ENCODE data around the gene PATL2. TPM values are rescaled to one million over a fixed set of nuclear protein-coding genes. Genes with fewer than 3 reads are reported as not detected.
A peak's percentile ranks its signal among the peaks of the same experiment; 100 is the strongest.

PATL2 gene
- total and polyA plus RNA-seq, 2 experiments from 2014 or later: 0.77 to 0.85 TPM

GRCh38 chr15:44666210-44667038, 44.7 kb downstream of the PATL2 start:
- H4K20me1 ChIP-seq (ENCODE audit: insufficient read depth, poor library complexity, severe bottlenecking): no peaks in the 10 kb centered on the region
- H3K9me3 ChIP-seq (ENCODE audit: low read depth): no peaks in the 10 kb centered on the region
- TF ChIP-seq CTCF (IDR thresholded peaks at IDR 0.05; ENCODE audit: poor library complexity): no peak
- H3K4me2 ChIP-seq: no peak overlapping the region
- no peak for DNase-seq (ENCODE audit: low spot score)
- H3K9me2 ChIP-seq (replicated peaks; ENCODE audit: insufficient read depth): no peaks in the 10 kb centered on the region
- peaks cover 9% of the 10 kb centered on the region for H3K79me2 ChIP-seq
- H3K27ac ChIP-seq: no peak overlapping the region
- H3K36me3 ChIP-seq (replicated peaks; ENCODE audit: insufficient read depth, low read depth): no peaks in the 10 kb centered on the region
- H2AFZ ChIP-seq: no peak overlapping the region
- peaks cover 6% of the 10 kb centered on the region for H3K4me1 ChIP-seq (ENCODE audit: insufficient read depth)
- WGBS (ENCODE audit: low lambda C conversion rate, missing lambda C conversion rate): 69% methylated on average over 5 of the region's 5 CpGs
- no peaks in the 10 kb centered on the region for H3K27me3 ChIP-seq
- H3K4me3 ChIP-seq: no peak overlapping the region

- Histone ChIP-seq H3K9me2 (replicated peaks; ENCODE audit: insufficient read depth) (no peaks in the 10 kb centered on the region), H2AFZ (peak within 1 kb of the TSS; percentile 100), H3K27me3 (no peaks in the 10 kb centered on the region), H3K9me3 (ENCODE audit: low read depth) (no peaks in the 10 kb centered on the region), H4K20me1 (ENCODE audit: insufficient read depth, poor library complexity, severe bottlenecking) (no peaks in the 10 kb centered on the region), H3K79me2 (peaks cover 23% of the 10 kb centered on the region), H3K4me3 (peak within 1 kb of the TSS; percentile 78), H3K4me2 (peak within 1 kb of the TSS; percentile 82), H3K4me1 (ENCODE audit: insufficient read depth) (peaks cover 6% of the 10 kb centered on the region), H3K36me3 (replicated peaks; ENCODE audit: insufficient read depth, low read depth) (no peaks in the 10 kb centered on the region), H3K27ac (peak within 1 kb of the TSS; percentile 97)
- TF ChIP-seq EZH2 (IDR thresholded peaks at IDR 0.05; ENCODE audit: borderline replicate concordance): no peak
- peak; percentile 94 for TF ChIP-seq CTCF (IDR thresholded peaks at IDR 0.05; ENCODE audit: poor library complexity)
- DNase-seq (ENCODE audit: low spot score): peak; percentile 99
- WGBS (ENCODE audit: low lambda C conversion rate, missing lambda C conversion rate): 11% methylated on average over 51 of the region's 53 CpGs
Observed at GRCh38 chr15:44663410-44664308, 47.5 kb downstream of the PATL2 start, which contains the start of gene SPG11. Gene SPG11, minus strand, starts transcription at chr15:44663662. Its CDS starts 15 bp downstream, at chr15:44663647.

GRCh38 chr15:44662478-44663409, 48.4 kb downstream of the PATL2 start:
- Histone ChIP-seq H3K9me3 (ENCODE audit: low read depth) (no peaks in the 10 kb centered on the region), H4K20me1 (ENCODE audit: insufficient read depth, poor library complexity, severe bottlenecking) (no peaks in the 10 kb centered on the region), H3K27me3 (no peaks in the 10 kb centered on the region), H3K4me1 (ENCODE audit: insufficient read depth) (peaks cover 6% of the 10 kb centered on the region), H3K79me2 (peaks cover 23% of the 10 kb centered on the region), H3K36me3 (replicated peaks; ENCODE audit: insufficient read depth, low read depth) (no peaks in the 10 kb centered on the region), H3K4me2 (peak overlapping the region; percentile 82), H3K9me2 (replicated peaks; ENCODE audit: insufficient read depth) (no peaks in the 10 kb centered on the region), H3K4me3 (peak overlapping the region; percentile 78), H2AFZ (peak overlapping the region; percentile 82), H3K27ac (peak overlapping the region; percentile 97)
- 17% methylated on average over 34 of the region's 34 CpGs for WGBS (ENCODE audit: low lambda C conversion rate, missing lambda C conversion rate)
- peak; percentile 82 for DNase-seq (ENCODE audit: low spot score)
- no peak for TF ChIP-seq CTCF (IDR thresholded peaks at IDR 0.05; ENCODE audit: poor library complexity)
- TF ChIP-seq EZH2phosphoT487 (IDR thresholded peaks at IDR 0.05; ENCODE audit: low read depth, severe bottlenecking, unreplicated experiment): no peak
- no peak for TF ChIP-seq EZH2 (IDR thresholded peaks at IDR 0.05; ENCODE audit: borderline replicate concordance)

Measured in hepatocyte (in vitro differentiated cells).